GM21717 (cell line): Measurements from ENCODE around the gene KCNN3.
A peak's percentile ranks its signal among the peaks of the same experiment; 100 is the strongest.

ENCODE experiments used
- ATAC-seq: cut with Tn5 transposase; IDR thresholded peaks from one replicate; pipeline ENCODE4 v1.9.1; 2021; ENCODE audit warnings: mild to moderate bottlenecking, moderate library complexity; ENCODE audit not compliant: unreplicated experiment

KCNN3 gene

GRCh38 chr1:154880671-154881070 is 10.6 kb upstream of the KCNN3 start:
- ATAC-seq: no peak

- no peak for ATAC-seq
These were observed 8.9 kb upstream of the KCNN3 start for GRCh38 chr1:154879038-154879421.

- ATAC-seq: no peak
These were observed 8.4 kb upstream of the KCNN3 start for GRCh38 chr1:154878371-154879037.

GRCh38 chr1:154877370-154877974 is 7.4 kb upstream of the KCNN3 start:
- no peak for ATAC-seq

GRCh38 chr1:154876842-154877369 is 6.8 kb upstream of the KCNN3 start:
- ATAC-seq: no peak

- ATAC-seq: no peak
These were observed 4.4 kb upstream of the KCNN3 start for GRCh38 chr1:154874465-154874864.

- ATAC-seq: no peak
These were observed 3.4 kb upstream of the KCNN3 start for GRCh38 chr1:154873321-154873950.

- ATAC-seq: no peak
These were observed 1.3 kb upstream of the KCNN3 start for GRCh38 chr1:154871374-154871773.

- ATAC-seq: no peak
These were observed 653 bp upstream of the KCNN3 start for GRCh38 chr1:154870734-154871133.

GRCh38 chr1:154869351-154870114 is 548 bp downstream of the KCNN3 start:
- peak; percentile 0 for ATAC-seq

- no peak for ATAC-seq
These were observed 2.1 kb downstream of the KCNN3 start for GRCh38 chr1:154867841-154868605.

- ATAC-seq: no peak
These were observed 2.8 kb downstream of the KCNN3 start for GRCh38 chr1:154867064-154867825.

- ATAC-seq: no peak
These were observed 3.6 kb downstream of the KCNN3 start for GRCh38 chr1:154866257-154867063.

GRCh38 chr1:154865442-154866256 is 4.4 kb downstream of the KCNN3 start:
- ATAC-seq: no peak

- ATAC-seq: no peak
These were observed 5.7 kb downstream of the KCNN3 start for GRCh38 chr1:154864189-154864975.

GRCh38 chr1:154863315-154864174 is 6.5 kb downstream of the KCNN3 start:
- no peak for ATAC-seq
